ENCODE data around the gene RCOR2. TPM values are rescaled to one million over a fixed set of nuclear protein-coding genes. Genes with fewer than 3 reads are reported as not detected.

Gene RCOR2
- total RNA-seq, 1 experiment from 2014 or later, result not detected

DNA sequence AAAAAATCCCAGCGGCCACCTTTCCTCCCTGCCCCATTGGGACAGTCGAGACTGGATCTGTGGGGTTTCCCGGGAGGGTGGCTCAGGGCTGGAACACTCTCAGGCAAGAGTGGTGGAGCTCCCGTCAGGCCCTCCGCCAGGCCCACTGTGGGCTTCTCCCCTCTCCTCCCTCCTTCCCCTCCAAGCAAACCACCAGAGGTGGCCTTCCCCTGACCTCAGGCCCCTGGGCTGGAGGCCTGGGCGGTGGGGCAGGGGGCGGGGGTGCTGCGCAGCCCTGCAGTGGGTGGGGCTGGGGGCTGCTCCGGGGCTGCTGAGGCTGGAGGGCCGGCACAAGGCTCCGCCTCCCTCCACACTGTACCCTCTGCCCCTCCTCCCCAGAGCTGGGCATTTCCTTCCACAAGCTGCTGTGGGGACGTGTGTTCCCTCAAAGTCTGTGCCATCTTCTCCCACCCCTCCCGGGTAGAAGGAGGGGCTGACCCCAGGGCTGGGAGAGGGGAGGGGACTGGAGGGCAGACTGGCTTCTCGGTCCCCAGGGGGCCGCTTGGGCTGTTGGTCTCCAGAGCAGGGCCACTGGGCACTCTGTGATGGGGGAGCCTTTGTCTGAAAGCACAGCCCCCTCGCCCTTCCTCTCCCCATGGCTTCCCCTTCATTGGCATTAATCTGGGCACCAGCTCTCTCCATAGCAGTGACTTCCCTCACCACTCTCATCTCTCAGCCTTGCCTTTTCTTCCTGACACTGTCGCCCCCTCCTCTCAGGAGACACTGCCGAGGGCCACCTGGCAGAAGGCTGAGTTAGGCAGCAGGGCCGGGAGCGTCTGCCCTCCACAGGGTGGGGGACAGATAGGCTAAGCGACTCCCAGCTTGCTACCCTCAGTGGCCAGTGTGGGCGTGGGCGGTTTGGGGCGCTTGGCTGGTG lies 7.1 kb downstream of the RCOR2 start:
- peaks cover 43% of the 10 kb centered on the region for H3K36me3 Mint-ChIP-seq (ENCODE audit: insufficient read depth, unreplicated experiment)
- POLR2A ChIA-PET, result no interaction called here
- CTCF ChIA-PET, result interaction anchor here (0.6 to 1.2 kb wide), 4 partner anchors 21 to 362 kb away, joined by 3 to 4 read pairs (median 3); no protein-coding TSS in a partner anchor
- no peak overlapping the region for H3K27ac Mint-ChIP-seq (ENCODE audit: low read depth, unreplicated experiment)
- H3K4me3 Mint-ChIP-seq (ENCODE audit: unreplicated experiment), result no peak overlapping the region
- intact Hi-C loops (cut with micrococcal nuclease), result no loop called here
- H3K9me3 Mint-ChIP-seq (ENCODE audit: unreplicated experiment), result no peaks in the 10 kb centered on the region
- no peaks in the 10 kb centered on the region for H3K4me1 Mint-ChIP-seq (ENCODE audit: insufficient read depth, unreplicated experiment)
- H3K27me3 Mint-ChIP-seq (ENCODE audit: insufficient read depth, unreplicated experiment), result no peaks in the 10 kb centered on the region
- TF ChIP-seq, protein P1, sequence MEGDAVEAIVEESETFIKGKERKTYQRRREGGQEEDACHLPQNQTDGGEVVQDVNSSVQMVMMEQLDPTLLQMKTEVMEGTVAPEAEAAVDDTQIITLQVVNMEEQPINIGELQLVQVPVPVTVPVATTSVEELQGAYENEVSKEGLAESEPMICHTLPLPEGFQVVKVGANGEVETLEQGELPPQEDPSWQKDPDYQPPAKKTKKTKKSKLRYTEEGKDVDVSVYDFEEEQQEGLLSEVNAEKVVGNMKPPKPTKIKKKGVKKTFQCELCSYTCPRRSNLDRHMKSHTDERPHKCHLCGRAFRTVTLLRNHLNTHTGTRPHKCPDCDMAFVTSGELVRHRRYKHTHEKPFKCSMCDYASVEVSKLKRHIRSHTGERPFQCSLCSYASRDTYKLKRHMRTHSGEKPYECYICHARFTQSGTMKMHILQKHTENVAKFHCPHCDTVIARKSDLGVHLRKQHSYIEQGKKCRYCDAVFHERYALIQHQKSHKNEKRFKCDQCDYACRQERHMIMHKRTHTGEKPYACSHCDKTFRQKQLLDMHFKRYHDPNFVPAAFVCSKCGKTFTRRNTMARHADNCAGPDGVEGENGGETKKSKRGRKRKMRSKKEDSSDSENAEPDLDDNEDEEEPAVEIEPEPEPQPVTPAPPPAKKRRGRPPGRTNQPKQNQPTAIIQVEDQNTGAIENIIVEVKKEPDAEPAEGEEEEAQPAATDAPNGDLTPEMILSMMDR (IDR thresholded peaks at IDR 0.05; ENCODE audit: unreplicated experiment), result no peak
- DNase-seq (ENCODE audit: unreplicated experiment), result no peak
- no TSS peak for BruUV-seq (replicated peaks)

DNA sequence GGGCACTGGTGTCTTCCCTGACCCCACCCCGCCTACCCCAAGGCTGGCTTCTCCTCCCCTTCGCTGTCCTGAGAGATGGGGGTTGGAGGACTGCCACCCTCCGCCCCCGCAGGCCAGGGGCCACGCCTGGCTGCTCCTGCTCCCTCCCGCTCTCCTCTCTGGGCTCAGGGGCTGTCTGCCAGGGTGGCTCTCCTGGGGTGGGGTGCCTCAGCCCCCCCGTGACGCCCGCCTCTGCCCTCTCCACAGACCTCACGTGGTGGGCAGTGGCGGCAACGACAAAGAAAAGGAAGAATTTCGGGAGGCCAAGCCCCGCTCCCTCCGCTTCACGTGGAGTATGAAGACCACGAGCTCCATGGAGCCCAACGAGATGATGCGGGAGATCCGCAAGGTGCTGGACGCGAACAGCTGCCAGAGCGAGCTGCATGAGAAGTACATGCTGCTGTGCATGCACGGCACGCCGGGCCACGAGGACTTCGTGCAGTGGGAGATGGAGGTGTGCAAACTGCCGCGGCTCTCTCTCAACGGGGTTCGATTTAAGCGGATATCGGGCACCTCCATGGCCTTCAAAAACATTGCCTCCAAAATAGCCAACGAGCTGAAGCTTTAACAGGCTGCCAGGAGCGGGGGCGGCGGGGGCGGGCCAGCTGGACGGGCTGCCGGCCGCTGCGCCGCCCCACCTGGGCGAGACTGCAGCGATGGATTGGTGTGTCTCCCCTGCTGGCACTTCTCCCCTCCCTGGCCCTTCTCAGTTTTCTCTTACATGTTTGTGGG lies 8.1 kb downstream of the RCOR2 start:
- no TSS peak for BruUV-seq (replicated peaks)
- Mint-ChIP-seq H3K9me3 (ENCODE audit: unreplicated experiment) (no peaks in the 10 kb centered on the region), H3K27ac (ENCODE audit: low read depth, unreplicated experiment) (no peak overlapping the region), H3K27me3 (ENCODE audit: insufficient read depth, unreplicated experiment) (no peaks in the 10 kb centered on the region), H3K36me3 (ENCODE audit: insufficient read depth, unreplicated experiment) (peaks cover 53% of the 10 kb centered on the region), H3K4me1 (ENCODE audit: insufficient read depth, unreplicated experiment) (no peaks in the 10 kb centered on the region), H3K4me3 (ENCODE audit: unreplicated experiment) (no peak overlapping the region)
- POLR2A ChIA-PET, result no interaction called here
- intact Hi-C loops (cut with micrococcal nuclease), result no loop called here
- TF ChIP-seq, protein P1 (IDR thresholded peaks at IDR 0.05; ENCODE audit: unreplicated experiment), result no peak
- CTCF ChIA-PET, result interaction anchor here (0.6 to 1.2 kb wide), 3 partner anchors 22 to 92 kb away, joined by 3 to 5 read pairs (median 4); no protein-coding TSS in a partner anchor
- DNase-seq (ENCODE audit: unreplicated experiment), result no peak

DNA sequence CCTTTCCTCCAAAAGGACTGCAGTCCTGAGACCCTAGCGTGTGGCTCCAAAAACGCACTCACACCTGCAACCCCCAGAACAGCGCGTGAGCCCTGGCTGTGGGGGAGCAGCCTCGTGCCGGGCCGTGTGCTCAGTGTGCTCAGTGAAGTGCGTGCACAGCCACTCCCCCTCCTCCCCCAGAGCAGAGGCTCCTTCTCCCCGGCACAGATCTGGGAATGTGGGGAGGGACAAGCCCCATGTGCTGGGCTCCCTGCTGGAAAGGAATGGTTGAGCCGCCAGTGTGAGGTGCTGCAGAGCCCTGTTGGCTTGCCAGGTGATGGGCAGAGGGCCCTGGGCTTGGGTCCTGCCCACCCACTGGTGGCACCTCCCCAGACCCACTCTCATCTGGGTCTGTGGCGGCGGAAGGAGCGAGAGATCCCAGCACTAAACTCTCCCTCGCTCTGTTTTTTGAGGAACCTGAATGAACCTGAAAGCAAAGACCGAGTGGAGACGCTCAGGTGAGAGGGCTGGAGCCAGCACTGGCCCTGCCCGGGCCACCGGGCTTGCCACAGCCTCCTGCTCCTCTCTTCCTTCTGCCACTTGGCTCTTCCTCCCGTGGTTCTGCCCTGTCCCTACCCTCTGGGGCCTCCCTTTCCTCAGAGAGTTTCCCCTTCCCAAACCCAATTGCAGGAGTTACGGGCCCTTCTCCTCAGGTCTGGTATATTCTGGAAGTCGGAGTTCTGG lies 9.0 kb downstream of the RCOR2 start:
- no TSS peak for BruUV-seq (replicated peaks)
- intact Hi-C loops (cut with micrococcal nuclease), result no loop called here
- POLR2A ChIA-PET, result no interaction called here
- H3K27ac Mint-ChIP-seq (ENCODE audit: low read depth, unreplicated experiment), result no peak overlapping the region
- peaks cover 62% of the 10 kb centered on the region for H3K36me3 Mint-ChIP-seq (ENCODE audit: insufficient read depth, unreplicated experiment)
- H3K27me3 Mint-ChIP-seq (ENCODE audit: insufficient read depth, unreplicated experiment), result no peaks in the 10 kb centered on the region
- H3K4me1 Mint-ChIP-seq (ENCODE audit: insufficient read depth, unreplicated experiment), result no peaks in the 10 kb centered on the region
- no peaks in the 10 kb centered on the region for H3K9me3 Mint-ChIP-seq (ENCODE audit: unreplicated experiment)
- DNase-seq (ENCODE audit: unreplicated experiment), result no peak
- H3K4me3 Mint-ChIP-seq (ENCODE audit: unreplicated experiment), result no peak overlapping the region
- TF ChIP-seq, protein P1 (IDR thresholded peaks at IDR 0.05; ENCODE audit: unreplicated experiment), result no peak
- CTCF ChIA-PET, result interaction anchor here (0.6 to 1.8 kb wide), 6 partner anchors 10 to 72 kb away, joined by 3 to 8 read pairs (median 5); no protein-coding TSS in a partner anchor
